Nephron (organoid): ENCODE measurements around the gene CXXC4.

Experiments
- H3K27ac Mint-ChIP-seq, 3 experiments: 2 replicates each; pipeline ENCODE4 v1.8.0; 2020; ENCODE audit warnings: mixed read lengths in 3 of 3, mild to moderate bottlenecking in 2 of 3, moderate library complexity in 1 of 3
- H3K27me3 Mint-ChIP-seq: 2 replicates; pipeline ENCODE4 v1.8.0; 2021; ENCODE audit warnings: low read depth, mild to moderate bottlenecking, moderate library complexity, mixed read lengths
- H3K36me3 Mint-ChIP-seq: 2 replicates; pipeline ENCODE4 v1.8.0; 2020; ENCODE audit warnings: low read depth, mixed read lengths
- H3K4me1 Mint-ChIP-seq: 2 replicates; pipeline ENCODE4 v1.8.0; 2020; ENCODE audit warnings: mixed read lengths
- H3K4me3 Mint-ChIP-seq, 3 experiments: 2 replicates each; pipeline ENCODE4 v1.8.0; 2020; ENCODE audit warnings: mild to moderate bottlenecking in 3 of 3, mixed read lengths in 3 of 3, moderate library complexity in 2 of 3
- H3K9me3 Mint-ChIP-seq: 2 replicates; pipeline ENCODE4 v1.8.0; 2020; ENCODE audit warnings: mixed read lengths
- TF ChIP-seq, protein P1 (sequence below), 3 experiments: fragments of 200-600 bp; sonication (generic); IDR thresholded peaks; one replicate each; pipeline ENCODE4 v1.5.0; 2021; ENCODE audit warnings: antibody characterized with exemption in 3 of 3; ENCODE audit not compliant: unreplicated experiment in 3 of 3

The CXXC4 gene

DNA sequence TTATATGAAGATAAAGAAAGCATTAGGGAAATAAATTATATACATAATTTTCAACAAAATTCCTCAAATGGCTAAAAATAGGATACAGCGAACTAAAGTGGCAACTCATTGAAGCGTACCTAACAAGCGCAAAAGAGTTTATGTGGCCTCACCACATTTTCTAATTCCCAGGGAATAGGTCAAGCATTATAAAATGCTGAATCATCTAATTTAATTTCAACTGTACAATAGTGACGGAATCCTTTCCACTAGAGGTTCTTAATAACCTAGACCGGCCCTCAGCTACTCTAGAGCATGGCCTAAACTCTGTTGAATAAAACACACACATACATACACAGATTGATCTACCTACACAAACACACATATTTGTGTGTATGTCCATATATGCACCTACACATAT lies 29.1 kb downstream of the CXXC4 start:
- Mint-ChIP-seq H3K27me3 (no peaks in the 10 kb centered on the region), H3K9me3 (no peaks in the 10 kb centered on the region), H3K27ac (no peak overlapping the region), H3K4me3 (no peak overlapping the region), H3K36me3 (no peaks in the 10 kb centered on the region), H3K4me1 (no peaks in the 10 kb centered on the region)
- TF ChIP-seq, protein P1, sequence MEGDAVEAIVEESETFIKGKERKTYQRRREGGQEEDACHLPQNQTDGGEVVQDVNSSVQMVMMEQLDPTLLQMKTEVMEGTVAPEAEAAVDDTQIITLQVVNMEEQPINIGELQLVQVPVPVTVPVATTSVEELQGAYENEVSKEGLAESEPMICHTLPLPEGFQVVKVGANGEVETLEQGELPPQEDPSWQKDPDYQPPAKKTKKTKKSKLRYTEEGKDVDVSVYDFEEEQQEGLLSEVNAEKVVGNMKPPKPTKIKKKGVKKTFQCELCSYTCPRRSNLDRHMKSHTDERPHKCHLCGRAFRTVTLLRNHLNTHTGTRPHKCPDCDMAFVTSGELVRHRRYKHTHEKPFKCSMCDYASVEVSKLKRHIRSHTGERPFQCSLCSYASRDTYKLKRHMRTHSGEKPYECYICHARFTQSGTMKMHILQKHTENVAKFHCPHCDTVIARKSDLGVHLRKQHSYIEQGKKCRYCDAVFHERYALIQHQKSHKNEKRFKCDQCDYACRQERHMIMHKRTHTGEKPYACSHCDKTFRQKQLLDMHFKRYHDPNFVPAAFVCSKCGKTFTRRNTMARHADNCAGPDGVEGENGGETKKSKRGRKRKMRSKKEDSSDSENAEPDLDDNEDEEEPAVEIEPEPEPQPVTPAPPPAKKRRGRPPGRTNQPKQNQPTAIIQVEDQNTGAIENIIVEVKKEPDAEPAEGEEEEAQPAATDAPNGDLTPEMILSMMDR (IDR thresholded peaks at IDR 0.05; ENCODE audit: unreplicated experiment in 3 of 3): no peak

DNA sequence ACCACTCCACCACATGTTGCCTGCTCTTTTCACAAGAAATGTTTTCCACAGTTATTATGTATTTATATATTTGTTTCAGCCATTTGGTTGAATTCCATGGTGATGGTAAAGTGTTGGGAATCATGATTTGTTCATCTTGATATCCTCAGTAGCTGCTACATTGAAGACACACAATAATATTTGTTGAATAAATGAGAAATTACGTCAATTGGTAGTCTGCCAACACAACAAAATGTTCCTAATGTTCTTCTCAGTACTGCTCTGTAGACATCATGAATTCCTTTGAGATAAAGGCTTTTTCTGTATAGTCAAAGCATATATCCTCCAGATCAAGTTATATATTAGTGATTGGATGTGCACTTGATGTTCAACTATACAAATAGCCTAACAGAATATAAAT lies 29.5 kb downstream of the CXXC4 start:
- H3K36me3 Mint-ChIP-seq: no peaks in the 10 kb centered on the region
- H3K4me3 Mint-ChIP-seq: no peak overlapping the region
- H3K27me3 Mint-ChIP-seq: no peaks in the 10 kb centered on the region
- TF ChIP-seq, protein P1 (IDR thresholded peaks at IDR 0.05; ENCODE audit: unreplicated experiment in 3 of 3): no peak
- H3K9me3 Mint-ChIP-seq: no peaks in the 10 kb centered on the region
- H3K27ac Mint-ChIP-seq: no peak overlapping the region
- H3K4me1 Mint-ChIP-seq: no peaks in the 10 kb centered on the region

DNA sequence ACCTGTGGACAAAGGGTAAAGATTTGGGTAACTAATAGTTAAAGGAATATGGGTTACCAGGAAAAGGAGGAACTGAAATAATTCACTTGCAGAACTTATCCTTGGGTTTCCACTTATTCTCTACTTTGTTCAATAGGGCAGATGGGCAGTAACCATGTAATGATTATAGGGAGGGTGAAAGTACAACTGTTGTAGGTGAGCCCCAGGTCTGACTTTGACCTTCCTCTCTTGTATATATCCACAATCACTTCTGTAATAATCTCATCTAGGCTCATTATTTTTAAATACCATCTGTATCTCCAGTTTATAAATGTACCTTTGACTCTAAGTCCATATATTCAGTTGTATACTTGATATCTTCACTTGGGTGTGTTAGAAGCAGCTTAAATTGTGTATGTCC lies 32.1 kb downstream of the CXXC4 start:
- no peaks in the 10 kb centered on the region for H3K36me3 Mint-ChIP-seq
- no peak overlapping the region for H3K4me3 Mint-ChIP-seq
- H3K27ac Mint-ChIP-seq: no peak overlapping the region
- TF ChIP-seq, protein P1 (IDR thresholded peaks at IDR 0.05; ENCODE audit: unreplicated experiment in 3 of 3): no peak
- H3K9me3 Mint-ChIP-seq: no peaks in the 10 kb centered on the region
- H3K4me1 Mint-ChIP-seq: no peaks in the 10 kb centered on the region
- H3K27me3 Mint-ChIP-seq: no peaks in the 10 kb centered on the region

DNA sequence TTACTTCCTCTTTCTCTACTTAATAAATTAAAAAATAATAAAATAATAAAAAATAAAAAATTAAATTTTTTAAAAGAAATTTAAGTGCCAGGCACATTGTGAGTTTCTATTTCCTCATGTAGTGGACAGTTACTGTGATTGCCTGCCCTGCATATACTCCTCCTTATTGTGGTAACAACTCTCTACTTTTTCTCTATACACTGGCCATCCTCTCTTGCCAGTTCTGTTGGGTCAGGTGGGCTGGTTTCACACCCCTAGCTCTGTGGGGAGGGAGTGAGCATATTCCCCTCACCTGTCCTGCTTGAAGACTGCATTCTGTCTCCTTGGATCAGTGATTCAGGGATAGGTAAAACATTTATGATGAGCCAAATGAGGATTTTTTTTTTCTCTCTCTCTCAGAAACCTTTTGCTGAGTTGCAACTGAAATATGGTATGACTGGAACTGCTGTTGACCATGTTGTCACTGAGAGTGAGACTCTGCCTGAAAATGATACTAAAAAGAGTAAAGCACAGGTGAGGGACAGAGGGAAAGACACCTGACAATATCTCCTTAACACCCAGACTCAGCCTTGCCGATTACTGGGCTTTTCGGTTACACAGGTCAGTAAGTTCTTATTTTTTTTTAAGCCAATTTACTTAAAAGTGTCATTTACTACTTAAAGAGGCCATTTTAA lies 37.2 kb downstream of the CXXC4 start:
- no peaks in the 10 kb centered on the region for H3K36me3 Mint-ChIP-seq

DNA sequence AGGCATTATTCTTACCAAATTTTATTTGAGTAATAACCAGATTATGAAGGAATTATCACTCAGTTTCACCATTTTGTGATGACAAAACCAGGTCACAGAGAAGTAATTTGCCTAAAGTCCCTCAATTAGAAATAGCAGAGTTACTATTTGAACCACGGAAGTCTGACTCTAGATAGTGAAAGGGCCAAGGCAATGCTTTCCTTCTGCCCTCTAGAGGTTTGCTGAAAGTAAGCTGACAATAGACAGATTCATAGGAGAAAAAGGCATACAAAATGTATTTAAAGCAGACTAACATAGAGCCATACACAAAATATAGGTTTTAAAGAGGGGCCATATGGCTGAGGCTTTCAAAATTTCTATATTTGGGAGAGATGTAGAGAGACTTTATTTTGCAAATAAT lies 43.1 kb downstream of the CXXC4 start:
- Mint-ChIP-seq H3K4me3 (no peak overlapping the region), H3K36me3 (no peaks in the 10 kb centered on the region), H3K27me3 (no peaks in the 10 kb centered on the region), H3K9me3 (no peaks in the 10 kb centered on the region), H3K27ac (no peak overlapping the region), H3K4me1 (no peaks in the 10 kb centered on the region)
- TF ChIP-seq, protein P1 (IDR thresholded peaks at IDR 0.05; ENCODE audit: unreplicated experiment in 3 of 3): peak; percentile 34 to 51 (median 42)

More for the DNA sequence above, 37.2 kb downstream of the CXXC4 start:
- Mint-ChIP-seq H3K27ac (no peak overlapping the region), H3K9me3 (no peaks in the 10 kb centered on the region), H3K27me3 (no peaks in the 10 kb centered on the region), H3K4me1 (no peaks in the 10 kb centered on the region), H3K4me3 (no peak overlapping the region)
- TF ChIP-seq, protein P1 (IDR thresholded peaks at IDR 0.05; ENCODE audit: unreplicated experiment in 3 of 3): no peak

DNA sequence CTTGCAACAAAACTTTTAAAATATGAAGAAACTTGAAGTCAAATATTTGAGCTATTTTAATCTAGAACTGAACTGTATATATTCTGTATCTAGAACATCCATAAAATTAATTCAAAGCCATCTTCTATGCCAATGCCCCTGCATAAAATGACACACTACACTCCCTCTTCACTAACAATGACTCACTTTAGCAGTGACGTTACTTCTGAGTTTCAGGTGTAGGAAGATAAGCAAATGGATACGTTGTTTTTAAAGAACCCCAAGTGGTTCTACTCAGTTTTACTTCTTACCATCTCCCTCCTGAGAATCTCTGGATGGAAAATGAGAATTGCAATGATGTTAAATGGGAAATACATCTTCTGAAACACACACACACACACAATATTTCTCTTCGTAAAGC lies 45.2 kb downstream of the CXXC4 start:
- H3K4me1 Mint-ChIP-seq: no peaks in the 10 kb centered on the region

More for the DNA sequence above, 45.2 kb downstream of the CXXC4 start:
- TF ChIP-seq, protein P1 (IDR thresholded peaks at IDR 0.05; ENCODE audit: unreplicated experiment in 3 of 3): no peak
- H3K27me3 Mint-ChIP-seq: no peaks in the 10 kb centered on the region
- no peaks in the 10 kb centered on the region for H3K36me3 Mint-ChIP-seq
- no peaks in the 10 kb centered on the region for H3K9me3 Mint-ChIP-seq
- no peak overlapping the region for H3K4me3 Mint-ChIP-seq
- H3K27ac Mint-ChIP-seq: no peak overlapping the region
